Measurements from ENCODE around the gene SF3B3. TPM values are rescaled to one million over a fixed set of nuclear protein-coding genes. Genes with fewer than 3 reads are reported as not detected.
"Not testable (repeated sequence)": the region's sequence is repeated elsewhere in the genome, so short reads cannot be mapped to it uniquely, and the experiment has no call there.

Gene SF3B3
- total and polyA plus RNA-seq, 8 donors, result 43.9 to 131 (median 85.5) TPM

DNA sequence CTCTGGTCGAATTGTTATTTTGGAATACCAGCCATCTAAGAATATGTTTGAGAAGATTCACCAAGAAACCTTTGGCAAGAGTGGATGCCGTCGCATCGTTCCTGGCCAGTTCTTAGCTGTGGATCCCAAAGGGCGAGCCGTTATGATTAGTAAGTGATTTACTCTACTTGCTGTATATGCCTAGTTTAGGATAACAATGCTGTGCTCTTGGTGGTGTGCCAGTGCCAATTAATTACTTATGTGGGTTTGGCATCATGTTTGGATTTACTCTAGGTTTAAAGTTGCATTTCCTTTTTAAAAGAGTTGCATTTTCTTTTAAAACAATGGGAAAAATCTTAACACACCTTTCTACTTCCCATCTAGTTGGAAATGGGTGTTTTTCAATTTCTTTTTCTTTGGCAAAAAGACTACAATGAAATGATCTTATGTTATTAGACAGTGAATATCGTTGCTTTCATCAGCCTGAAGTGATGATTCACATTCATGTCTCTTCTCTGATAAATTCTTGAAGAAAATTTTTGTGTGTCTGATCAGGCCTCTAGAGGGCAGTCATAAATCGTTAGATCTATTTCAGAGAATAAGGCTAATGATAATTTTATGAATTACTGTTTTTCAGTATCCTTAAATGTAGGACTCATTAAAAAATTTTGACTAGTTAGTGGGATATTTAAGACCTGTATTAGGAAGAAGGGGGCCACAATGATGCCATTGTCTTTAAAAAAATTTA lies 5.6 kb downstream of the SF3B3 start:
- FAIRE-seq (no peak), DNase-seq (no peak), ATAC-seq (peak in 2 of 4 donors; percentile 22 to 27)
- Histone ChIP-seq H3K4me1 (peaks cover 7 to 24% (median 17%) of the 10 kb centered on the region in 3 donors), H3K27ac (no peak overlapping the region), H3K27me3 (no peaks in the 10 kb centered on the region), H3K36me3 (peaks cover 4 to 69% (median 29%) of the 10 kb centered on the region in 3 donors), H3K4me3 (no peak overlapping the region), H3K9me3 (no peaks in the 10 kb centered on the region)
- TF ChIP-seq, protein P1, sequence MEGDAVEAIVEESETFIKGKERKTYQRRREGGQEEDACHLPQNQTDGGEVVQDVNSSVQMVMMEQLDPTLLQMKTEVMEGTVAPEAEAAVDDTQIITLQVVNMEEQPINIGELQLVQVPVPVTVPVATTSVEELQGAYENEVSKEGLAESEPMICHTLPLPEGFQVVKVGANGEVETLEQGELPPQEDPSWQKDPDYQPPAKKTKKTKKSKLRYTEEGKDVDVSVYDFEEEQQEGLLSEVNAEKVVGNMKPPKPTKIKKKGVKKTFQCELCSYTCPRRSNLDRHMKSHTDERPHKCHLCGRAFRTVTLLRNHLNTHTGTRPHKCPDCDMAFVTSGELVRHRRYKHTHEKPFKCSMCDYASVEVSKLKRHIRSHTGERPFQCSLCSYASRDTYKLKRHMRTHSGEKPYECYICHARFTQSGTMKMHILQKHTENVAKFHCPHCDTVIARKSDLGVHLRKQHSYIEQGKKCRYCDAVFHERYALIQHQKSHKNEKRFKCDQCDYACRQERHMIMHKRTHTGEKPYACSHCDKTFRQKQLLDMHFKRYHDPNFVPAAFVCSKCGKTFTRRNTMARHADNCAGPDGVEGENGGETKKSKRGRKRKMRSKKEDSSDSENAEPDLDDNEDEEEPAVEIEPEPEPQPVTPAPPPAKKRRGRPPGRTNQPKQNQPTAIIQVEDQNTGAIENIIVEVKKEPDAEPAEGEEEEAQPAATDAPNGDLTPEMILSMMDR (IDR thresholded peaks at IDR 0.05), result peak in 2 of 4 donors; percentile 24 to 32
- WGBS, 2 donors, result 66 to 70% methylated on average over 8 of the region's 8 CpGs
- intact Hi-C loops (cut with DNase I), result no loop called here

DNA sequence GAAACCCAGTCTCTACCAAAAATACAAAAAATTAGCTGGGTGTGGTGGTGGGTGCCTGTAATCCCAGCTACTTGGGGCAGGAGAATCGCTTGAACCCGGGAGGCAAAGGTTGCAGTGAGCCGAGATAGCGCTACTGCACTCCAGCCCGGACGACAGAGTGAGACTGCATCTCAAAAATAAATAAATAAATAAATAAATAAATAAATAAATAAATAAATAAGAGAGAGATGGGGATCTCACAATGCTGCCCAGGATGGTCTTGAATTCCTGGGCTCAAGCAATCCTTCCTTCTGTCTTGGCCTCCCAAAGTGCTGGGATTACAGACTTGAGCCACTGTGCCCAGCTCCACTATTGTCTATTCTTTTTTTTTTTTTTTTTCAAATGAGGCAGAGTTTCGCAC lies 6.3 kb downstream of the SF3B3 start:
- FAIRE-seq, ATAC-seq: not testable (repeated sequence)
- intact Hi-C loops (cut with DNase I), result loop anchor here in 2 of 3 donors (10.0 kb wide), 2 partner anchors 115 to 125 kb away; partner anchors contain the start of gene IL34 (in 1 of the 2)

GRCh38 chr16:70534971-70535370 lies 11.4 kb downstream of the SF3B3 start:
- no peak for ATAC-seq
- H3K27ac ChIP-seq, result no peak overlapping the region
- no peaks in the 10 kb centered on the region for H3K27me3 ChIP-seq
- TF ChIP-seq, protein P1 (IDR thresholded peaks at IDR 0.05), result no peak
- no peaks in the 10 kb centered on the region for H3K4me1 ChIP-seq
- no peak for DNase-seq
- 77% methylated on average over 2 of the region's 2 CpGs for WGBS, 2 donors
- peaks cover 14 to 90% (median 70%) of the 10 kb centered on the region in 3 donors for H3K36me3 ChIP-seq
- H3K4me3 ChIP-seq, result no peak overlapping the region
- no peak for FAIRE-seq
- H3K9me3 ChIP-seq, result no peaks in the 10 kb centered on the region
- intact Hi-C loops (cut with DNase I), result loop anchor here in 2 of 3 donors (10.0 kb wide), 2 partner anchors 110 to 120 kb away; partner anchors contain the start of gene IL34 (in 1 of the 2)

More for the DNA sequence above, 6.3 kb downstream of the SF3B3 start:
- peaks cover 4 to 76% (median 33%) of the 10 kb centered on the region in 3 donors for H3K36me3 ChIP-seq
- 90 to 91% methylated on average over 5 to 6 of the region's 7 CpGs for whole genome bisulfite sequencing, 2 donors
- not testable (repeated sequence) for H3K4me3 ChIP-seq, H3K27ac ChIP-seq, H3K27me3 ChIP-seq, H3K9me3 ChIP-seq, DNase-seq
- peaks cover 7 to 24% (median 14%) of the 10 kb centered on the region in 3 donors for H3K4me1 ChIP-seq

- Histone ChIP-seq H3K4me3 (no peak overlapping the region), H3K4me1 (no peaks in the 10 kb centered on the region), H3K27ac (no peak overlapping the region), H3K9me3 (no peaks in the 10 kb centered on the region), H3K36me3 (peaks cover 9 to 89% (median 61%) of the 10 kb centered on the region in 3 donors), H3K27me3 (no peaks in the 10 kb centered on the region)
- ATAC-seq (no peak), DNase-seq (no peak), FAIRE-seq (no peak)
- TF ChIP-seq, protein P1 (IDR thresholded peaks at IDR 0.05), result no peak
- intact Hi-C loops (cut with DNase I), result no loop called here
- WGBS, 2 donors, result 58 to 60% methylated on average over 3 of the region's 3 CpGs
Measured at GRCh38 chr16:70540994-70541393, 17.4 kb downstream of the SF3B3 start.

DNA sequence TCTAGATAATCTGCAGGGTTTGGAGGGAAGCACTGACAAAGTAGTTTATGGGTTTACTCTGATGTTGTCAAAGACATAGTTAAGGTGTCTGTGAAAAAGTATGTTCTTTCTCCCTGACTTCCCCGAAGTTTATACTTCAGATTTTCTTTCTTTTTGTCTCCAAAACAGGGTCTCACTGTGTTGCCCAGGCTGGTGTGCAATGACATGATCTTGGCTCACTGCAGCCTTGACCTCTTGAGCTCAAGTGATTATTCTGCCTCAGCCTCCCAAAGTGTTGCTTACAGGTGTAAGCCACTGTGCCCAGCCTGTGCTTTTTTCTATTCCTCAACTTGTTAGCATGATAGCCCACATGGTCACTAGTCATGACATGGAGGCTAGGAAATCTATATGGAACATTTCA lies 20.9 kb downstream of the SF3B3 start:
- ATAC-seq, result no peak
- DNase-seq, result no peak
- FAIRE-seq, result no peak
- TF ChIP-seq, protein P1 (IDR thresholded peaks at IDR 0.05), result no peak
- intact Hi-C loops (cut with DNase I), result no loop called here
- Histone ChIP-seq H3K4me1 (no peaks in the 10 kb centered on the region), H3K27ac (no peak overlapping the region), H3K36me3 (peaks cover 2 to 82% (median 53%) of the 10 kb centered on the region in 3 donors), H3K27me3 (no peaks in the 10 kb centered on the region), H3K4me3 (no peak overlapping the region), H3K9me3 (no peaks in the 10 kb centered on the region)
- WGBS, 2 donors, result 68 to 74% methylated on average over 1 of the region's 1 CpG
